AML-193 (cell line): ENCODE data around the gene ROPN1.
"Not testable (repeated sequence)": the region's sequence is repeated elsewhere in the genome, so short reads cannot be mapped to it uniquely, and the experiment has no call there.

Source experiments
- DNase-seq, 2 experiments: peaks; one replicate each; lab custom pipeline; 2025; lab: John Stamatoyannopoulos, UW

ROPN1 gene

DNA sequence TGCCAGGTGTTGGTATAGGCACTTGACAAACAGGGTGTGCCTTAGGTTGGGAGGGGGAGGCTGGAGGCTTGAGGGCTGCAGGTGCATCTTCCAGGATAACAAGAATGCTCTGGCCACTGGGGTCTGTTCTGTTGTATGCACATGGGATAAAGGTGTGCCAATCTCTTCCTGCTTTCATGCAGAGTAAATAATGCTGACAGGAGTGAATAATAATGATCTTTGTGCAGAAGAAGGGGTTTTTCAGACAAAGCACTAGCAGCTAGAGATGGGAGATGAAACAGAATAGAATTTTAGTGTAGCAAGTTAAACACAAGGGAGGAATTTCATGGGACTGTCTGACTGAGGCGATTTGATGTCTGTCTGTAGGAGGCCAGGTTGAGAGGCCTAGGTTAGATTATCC lies 1.9 kb upstream of the ROPN1 start:
- no peak for DNase-seq

DNA sequence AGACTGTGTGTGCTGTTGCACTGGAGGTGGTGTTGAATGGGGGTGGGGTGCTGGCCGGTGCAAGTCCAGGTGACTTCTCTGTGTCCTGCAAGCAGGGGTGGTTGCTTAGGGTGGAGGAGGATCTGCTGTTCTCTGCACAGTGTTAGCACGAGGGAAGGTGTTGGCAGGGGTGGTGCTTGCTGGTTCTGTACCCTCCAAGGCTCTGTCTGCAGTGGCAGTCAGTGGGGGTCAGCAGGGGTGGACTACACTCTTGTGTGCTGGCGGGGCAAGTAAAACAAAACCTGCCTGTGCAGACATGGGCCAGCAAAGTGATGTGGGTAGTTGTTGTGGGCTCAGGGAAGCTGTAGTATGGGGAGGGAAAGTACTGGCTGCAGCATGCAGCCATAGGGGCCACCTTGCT lies 5.5 kb downstream of the ROPN1 start:
- no peak for DNase-seq

DNA sequence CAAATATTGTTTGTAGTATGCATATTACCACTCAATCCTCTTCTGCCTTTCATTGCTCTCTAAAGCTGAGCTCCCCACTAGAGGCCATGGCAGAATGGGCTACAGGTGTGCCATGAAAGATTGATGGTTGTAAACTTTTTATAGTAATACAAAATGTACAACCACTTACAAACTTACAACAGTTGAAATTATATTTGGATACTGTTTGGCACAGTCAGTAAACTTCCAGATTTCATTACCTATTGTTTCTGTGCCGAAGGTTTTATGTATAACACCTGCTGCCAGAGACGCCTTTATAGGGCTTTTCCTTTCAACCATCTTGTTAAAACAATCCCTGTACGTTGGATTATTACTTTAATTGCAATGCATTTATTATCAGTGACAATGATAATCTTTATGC lies 7.0 kb downstream of the ROPN1 start:
- DNase-seq: no peak

DNA sequence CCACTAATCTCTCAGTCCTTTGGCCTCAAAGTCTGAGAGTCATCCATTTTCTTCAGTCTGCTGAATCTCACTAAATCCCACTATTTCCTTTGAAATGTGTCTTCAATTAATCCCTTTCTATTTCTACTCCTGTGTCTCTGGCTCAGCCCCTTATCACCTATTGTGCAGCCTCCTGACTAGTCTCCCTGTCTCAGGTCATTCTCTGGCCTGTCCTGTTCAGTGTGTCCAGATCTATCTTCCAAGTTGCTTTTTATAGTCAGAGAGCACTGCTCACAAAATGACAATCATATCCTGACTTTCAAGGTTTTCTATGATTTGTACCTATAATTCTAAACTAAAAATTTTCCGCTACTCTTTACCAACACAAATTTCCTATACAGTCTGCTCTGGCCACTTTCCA lies 7.6 kb downstream of the ROPN1 start:
- no peak for DNase-seq

DNA sequence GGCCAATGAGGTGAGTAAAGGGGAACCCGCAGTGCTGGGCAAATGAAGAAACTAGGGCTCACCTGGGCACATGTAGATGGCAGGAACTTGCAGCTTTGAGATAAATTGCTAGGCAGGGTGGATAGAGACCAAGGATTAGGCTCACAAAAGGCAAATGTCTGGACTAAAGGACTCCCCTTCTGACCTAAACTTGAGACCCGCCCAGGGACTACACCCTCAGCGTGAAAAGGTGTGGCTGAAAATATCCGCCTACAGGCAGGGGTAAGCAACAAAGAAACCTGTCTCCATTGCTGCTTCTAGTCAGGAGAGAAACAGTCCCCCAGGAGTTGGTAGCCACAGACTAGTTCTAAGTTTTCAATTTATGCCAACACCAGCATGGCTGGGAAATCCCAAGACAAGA lies 10.6 kb downstream of the ROPN1 start:
- not testable (repeated sequence) for DNase-seq

DNA sequence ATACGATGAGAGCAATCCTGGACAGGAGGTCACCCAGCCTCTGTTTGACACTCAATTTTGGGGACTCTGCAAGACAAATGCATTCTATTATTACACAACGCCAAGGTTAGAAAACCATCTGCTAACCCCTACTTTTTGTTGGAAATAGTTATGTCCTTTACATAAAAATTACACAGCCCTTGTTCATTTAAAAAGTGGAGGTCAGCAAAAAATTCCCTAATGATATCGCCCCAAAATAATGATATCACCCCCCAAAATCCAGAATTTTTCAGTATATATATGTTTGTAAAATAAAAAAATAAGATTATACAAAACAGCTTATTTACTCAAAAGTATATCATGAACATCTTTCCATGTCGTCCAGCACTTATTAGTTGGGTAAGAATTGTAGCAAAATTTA lies 11.4 kb downstream of the ROPN1 start:
- no peak for DNase-seq

DNA sequence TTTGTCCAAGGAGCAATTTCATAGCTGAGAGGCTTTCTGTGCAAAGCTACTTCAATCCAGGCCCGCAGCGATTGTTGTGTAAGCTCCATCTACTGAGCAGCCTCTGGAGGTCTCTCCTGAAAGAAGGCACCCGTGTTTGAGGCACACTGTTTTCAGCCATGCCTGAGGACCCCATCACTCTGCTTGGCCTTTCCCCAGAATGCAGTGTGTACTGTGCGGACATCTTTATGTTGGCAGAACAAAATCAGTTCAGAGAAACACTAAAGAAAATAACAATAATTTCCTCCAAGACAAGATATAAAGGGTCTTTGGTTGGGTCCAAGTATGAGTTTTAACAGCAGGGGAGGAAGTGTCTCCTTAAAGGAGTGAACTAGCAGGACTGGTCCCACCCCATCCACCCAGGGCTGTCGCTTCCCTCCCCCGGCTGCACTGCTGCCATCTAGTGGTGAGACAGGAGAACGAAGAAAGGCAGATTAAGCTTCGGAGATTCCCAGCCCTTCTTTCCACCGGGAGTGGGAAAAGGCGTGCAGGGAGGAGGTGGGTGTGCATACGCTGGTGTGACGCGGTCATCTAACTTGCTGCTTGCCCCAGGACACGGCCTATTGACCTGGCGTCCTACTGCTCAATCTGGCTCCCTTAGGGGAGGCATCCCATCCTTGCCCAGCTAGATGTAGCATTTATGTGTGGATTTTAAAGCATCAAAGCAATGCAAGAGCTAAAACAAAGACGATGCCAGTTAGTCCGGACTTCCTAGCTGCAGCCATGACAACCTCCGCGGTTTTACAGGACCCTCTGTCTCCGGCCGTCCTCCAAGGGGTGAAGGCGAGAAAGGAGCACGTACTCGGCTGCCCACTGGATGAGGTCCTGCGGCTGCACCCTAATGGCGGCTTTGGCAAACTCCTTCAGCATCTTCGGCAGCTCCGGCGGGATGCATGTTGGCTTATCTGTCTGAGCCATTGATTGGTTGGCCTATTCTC lies 12.1 kb downstream of the ROPN1 start:
- peak in 1 of 2 experiments; percentile 11 for DNase-seq

DNA sequence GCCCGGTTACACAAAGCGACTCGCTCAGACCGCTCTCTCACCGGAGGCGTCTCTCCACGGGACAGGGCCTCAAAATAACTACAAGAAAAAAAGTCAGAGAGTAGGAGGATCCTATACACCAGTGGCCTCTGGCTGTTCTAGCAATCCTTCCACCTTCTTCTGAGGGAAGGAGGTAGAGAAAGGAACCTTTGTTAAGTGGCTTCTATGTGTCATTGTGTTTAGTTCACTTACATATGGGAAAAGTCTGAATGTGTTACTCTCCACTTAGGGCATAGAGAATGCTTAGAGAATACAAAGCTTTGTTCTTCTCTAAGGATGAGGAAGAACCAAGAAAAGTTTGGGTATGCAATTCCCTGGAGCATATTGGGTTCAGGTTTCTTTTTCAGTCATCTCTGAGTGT lies 15.0 kb downstream of the ROPN1 start:
- DNase-seq: not testable (repeated sequence)

DNA sequence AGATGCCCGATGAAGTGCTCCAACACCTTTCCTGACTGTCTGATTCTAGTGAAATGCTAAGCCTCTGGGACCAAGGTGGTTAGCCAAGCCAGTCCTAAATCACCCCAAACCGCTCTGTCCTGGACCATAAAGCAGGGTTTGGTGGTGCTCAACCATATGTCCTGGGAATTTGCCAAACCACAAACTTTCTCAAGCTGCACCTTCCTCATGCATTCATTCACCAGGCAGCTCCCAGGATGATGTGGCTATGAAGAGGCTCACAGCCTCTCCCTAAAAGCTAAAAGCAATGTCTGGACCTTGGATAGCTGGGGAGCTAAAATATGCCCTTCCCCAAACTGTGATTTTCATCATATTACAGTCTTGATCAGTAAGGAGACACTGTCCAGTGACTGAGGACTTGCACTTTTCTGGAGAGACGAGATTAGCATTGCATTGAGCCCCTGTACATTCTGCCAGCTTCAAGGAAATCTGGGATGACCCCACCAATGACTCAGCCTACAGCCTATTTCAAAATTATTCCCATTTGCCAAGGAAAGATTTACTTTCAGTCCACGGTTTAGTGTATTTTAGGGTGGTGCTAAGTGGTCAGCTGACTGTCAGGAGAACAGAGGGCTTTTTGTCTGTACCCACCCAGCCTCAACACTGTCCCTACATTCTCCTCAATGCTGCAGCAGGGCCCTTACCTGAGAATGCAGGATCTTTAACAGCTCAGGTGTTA lies 15.6 kb downstream of the ROPN1 start:
- DNase-seq: not testable (repeated sequence)

DNA sequence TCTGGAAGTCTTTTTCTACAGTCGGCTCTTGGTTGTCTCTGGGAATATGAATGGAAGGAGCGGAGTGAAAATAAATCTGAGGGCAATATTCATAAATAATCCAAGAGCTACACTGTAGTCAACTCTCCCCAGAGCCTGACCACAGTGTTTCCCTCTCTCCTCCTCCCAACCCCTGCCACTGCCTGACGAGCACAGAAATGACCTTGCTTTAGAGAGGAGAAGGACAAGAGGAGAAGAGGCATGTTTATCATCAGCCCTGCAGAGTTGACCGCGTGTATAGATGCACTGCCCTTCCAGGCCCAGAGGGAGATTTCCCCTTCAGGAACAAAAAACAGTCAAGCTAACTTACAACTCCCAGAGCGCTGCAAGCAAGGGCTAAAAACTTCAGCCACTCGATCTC lies 16.9 kb downstream of the ROPN1 start:
- not testable (repeated sequence) for DNase-seq

DNA sequence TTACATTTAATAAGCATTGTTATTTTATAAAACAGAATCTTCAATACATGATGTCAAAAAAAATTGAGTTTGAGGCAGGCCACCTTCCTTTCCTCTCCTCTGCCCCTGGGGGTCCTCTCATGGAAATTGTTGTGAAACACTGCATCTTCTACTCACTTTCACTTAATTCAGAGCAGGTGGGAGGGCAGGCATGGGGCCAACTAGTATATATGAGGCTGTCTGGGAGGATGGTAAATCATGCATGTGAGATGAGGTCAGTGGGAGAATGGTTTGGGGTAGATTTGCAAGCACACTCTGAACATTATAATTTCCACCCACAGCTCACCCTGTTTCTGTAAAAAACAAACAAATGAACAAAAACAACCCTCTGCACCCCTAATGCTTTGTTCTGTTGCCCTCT lies 20.5 kb downstream of the ROPN1 start:
- no peak for DNase-seq

DNA sequence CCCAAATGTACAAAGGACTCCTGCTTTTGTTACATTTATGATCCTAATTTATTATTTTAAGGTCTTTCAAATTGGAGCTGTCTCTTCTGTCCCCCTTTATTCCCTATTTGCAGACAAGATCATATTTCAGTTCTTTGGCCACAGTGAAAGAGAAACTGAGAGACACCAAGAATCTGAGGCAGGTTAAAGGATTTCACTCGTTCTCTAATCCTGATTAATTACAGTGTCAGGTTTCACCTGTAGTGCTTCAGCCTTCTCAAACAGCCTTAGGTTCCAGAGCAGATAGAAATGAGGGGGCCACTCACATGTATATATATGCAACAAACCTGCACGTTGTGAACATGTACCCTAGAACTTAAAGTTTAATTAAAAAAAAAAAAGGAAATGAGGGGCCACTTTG lies 24.7 kb downstream of the ROPN1 start:
- DNase-seq: not testable (repeated sequence)

DNA sequence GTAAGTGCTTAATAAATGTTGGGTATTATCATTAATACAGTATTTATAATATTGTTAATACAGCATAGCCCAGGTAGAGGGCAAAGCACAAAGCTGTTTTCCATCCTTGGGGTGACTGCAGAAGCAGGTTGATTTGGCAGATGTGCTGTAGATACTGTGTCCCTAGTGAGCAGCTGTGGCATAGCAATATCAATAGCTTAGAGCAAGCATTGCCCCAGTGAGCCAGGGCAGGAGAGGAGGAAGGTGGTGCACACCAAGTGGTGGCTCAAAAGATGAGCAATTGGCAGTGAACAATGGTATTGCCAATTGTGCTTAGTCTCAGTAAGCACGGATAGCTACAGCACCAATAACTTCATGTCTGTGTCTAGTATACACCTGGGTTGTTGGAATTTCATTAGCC lies 25.1 kb downstream of the ROPN1 start:
- not testable (repeated sequence) for DNase-seq

DNA sequence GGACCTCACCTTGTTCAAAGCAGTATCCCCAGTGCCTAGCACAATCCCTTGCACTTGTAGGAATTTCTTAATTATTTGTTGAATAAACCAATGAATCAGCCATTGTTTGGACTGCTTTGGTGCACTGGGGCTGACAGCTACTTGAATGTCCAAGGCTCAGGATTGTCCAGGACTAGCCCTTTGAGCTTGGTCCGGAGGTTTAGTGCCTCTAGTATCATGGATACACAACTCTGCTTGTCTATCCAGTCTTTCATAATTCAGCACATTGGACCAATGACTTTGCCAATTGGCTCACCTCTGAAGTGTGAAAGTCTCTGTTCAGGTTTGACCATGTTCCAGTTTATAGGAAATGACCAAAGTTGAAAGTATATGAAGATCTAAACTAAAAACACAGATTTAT lies 27.1 kb downstream of the ROPN1 start:
- DNase-seq: not testable (repeated sequence)

DNA sequence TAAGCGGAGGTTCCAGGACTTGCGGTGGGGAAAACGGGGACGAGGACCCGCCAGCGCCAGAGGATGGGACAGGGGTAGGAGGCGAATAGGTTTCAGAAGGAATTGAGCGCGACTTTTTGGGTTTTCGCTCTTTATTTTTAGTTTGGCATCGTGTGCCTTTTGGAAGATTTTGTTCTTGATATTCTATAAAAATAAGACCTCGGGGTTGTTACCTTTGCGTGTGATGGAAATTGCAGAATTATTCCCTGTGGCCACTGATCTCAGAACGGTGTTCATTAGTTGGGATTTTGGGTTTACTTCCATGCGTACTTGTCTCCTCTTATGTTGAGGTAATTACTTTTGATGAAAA lies 30.4 kb downstream of the ROPN1 start:
- DNase-seq: no peak

DNA sequence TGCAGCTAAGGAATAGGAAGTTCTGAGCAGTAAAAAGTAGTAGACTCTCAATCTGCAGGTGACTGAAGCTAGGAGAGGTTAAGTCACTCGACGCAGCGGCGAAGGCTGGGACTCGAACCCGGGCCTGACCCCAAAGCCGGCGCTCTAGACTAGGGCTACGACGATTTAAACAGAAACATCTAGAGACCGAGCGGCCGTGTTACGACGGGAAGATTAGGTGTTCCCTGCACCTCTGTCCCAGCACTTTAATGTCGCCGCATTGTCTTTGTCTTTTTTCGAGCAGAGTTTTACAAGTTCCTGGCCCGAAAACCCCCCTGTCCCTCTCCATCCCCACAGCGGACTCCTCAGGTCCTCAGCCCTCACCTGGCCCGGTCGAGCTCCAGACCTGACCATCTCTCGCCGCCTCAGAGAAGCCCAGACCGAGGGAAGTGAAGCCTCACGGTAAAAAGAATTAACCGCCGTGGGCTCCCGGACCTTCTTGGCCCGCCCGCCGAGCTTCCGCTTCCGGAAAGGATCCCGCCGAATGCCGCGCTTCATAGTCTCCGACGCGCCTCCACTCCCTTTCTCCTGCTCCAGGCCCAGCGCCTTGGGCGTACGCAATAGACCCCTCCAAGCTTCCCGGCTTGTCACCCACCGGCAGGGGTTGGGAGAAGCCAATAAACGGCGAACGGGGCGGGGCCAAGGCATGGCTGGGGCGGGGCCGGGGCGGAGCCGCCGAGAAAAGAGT lies 31.0 kb downstream of the ROPN1 start, which contains the start of gene CCDC14:
TSS of gene CCDC14 (minus strand) at position 449 of the 727 bp plus-strand sequence. CDS start at position 393, 56 bp downstream.
- DNase-seq: peak; percentile 93 to 96

DNA sequence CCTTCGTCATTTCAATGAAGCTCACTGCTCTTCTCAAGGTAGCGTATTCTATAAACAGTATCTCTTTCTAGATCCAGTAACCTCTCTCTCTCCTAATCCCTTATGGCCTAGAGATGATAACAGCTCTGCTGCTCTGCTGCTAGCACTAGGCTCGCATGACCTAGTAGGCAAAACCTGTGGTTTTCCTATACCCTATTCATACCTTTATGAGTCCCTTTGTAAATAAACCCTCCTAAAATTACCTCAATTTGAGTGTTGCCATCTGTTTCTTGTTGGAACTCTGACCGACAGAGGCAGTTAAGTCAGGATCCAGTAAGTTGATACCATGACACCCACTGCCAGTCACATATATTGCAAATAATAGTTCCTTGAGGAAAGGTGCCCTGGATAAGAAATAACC lies 38.2 kb downstream of the ROPN1 start:
- DNase-seq: no peak

DNA sequence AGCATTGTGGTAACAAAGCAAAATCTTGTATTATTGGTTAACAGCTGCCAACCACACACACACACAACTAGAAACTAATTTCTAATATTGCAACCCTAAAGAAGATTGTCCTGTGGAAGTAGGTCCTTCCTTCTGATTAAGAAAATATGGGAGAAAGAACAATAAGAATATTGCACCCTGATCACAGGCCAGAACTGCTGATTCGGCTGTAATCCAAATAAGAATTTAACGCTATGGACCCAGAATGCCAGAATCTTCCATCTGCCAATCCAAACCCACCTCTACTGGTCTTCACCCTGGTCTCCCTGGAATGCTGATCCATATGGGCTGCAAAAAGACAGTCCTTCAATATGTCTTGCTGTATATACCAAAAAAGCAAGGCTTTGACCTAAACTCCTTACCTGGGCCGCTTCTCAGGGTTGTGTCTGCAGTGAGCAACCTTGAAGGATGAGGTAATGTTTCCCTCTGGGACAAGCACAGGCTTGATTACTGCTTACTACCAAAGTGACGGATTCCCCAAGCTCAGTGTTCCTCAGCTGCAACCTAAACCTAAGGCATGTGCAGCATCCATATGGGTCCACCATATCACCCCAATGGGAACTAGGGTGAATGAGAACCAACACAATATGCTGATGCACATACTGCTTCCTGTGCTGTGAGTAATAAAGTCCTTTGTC lies 38.9 kb downstream of the ROPN1 start:
- DNase-seq: no peak

DNA sequence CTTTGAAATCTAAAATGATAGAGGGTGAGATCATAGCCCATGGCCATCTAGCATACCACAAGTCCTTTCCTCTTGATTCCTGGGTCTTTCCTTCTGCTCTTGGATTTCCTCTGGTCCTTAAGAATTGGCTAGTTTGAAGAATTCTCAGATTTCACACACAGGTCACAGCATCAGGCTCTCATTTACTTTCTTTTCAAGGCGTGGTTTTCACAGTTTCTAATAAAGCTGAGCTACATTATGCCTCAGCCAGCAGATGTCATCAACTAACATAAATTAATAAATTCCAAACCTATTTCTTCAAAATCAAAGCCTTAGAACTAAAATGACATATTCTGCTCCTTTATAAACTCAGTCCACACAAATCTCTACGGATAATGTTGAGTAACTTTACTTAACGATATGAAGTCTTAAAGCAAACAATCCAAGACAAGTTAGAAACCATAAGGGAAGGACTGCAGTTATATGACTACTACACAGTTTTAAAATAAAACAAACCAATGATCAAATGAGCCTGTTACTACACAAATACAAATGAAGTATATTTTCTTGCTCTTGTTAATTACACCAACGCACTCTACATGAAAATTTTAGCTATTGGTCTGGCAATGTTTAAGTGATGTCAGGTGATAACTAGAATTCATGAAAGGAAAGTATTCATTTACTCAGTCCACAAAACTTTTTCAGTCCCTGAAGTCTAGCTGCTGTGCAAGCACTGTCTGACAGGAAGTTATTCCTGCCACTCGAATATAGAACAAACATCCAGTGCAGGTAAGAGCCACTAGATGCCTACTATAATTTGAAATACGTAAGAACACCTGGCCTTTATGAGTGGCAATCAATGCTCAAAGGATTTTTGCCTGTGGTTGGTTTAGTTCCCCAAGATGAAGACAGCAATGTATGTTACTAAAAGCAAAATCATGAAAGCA lies 40.1 kb downstream of the ROPN1 start:
- DNase-seq: no peak

DNA sequence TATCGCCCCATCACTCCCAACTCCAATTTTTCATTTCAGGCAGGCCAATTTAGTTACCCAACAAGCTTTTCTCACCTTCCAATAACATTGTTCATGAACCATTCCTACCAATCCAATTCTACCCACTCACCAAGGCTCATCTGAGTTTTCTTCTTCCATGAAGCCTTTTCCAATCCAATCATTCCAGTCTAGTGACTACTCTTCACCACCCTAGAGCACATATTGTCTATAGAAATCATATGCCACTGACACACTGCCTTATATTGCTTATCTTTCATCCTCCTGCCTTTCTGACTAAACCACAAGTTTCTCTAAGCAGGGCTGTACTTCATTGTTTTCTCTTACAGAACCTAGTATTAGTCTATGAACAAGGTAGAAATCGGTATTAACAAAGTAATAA lies 42.3 kb downstream of the ROPN1 start:
- DNase-seq: no peak

DNA sequence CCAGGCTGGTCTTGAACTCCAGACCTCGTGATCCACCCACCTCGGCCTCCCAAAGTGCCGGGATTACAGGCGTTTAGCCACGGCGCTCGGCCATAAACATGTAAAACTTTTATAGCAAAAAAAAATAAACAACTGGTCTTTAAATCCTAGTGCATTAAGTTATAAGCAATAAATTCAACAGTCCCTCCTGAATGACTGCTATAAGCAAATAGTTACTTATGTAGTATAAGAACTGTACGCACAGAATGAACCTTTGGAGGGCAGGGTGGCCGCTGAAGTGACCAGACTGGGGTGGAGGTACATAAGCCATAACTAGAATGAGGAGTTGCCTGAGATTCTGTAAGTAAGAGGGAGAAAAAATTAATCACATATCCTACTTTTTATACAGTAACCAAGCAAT lies 43.5 kb downstream of the ROPN1 start:
- DNase-seq: no peak
